Esophagus squamous epithelium (tissue), 5 donors: ENCODE measurements around the gene WDR86. TPM values are rescaled to one million over a fixed set of nuclear protein-coding genes. Genes with fewer than 3 reads are reported as not detected.

ENCODE experiments used
- DNase-seq: peaks from one replicate; lab custom pipeline; 2025; lab: John Stamatoyannopoulos, UW
- H3K27ac ChIP-seq, 4 donors: fragments of 200-600 bp; sonication (generic); one replicate each; pipeline ENCODE4 v1.5.1; 2016 to 2019; ENCODE audit warnings: mild to moderate bottlenecking in 1 of 4
- H3K27me3 ChIP-seq, 4 donors: fragments of 200-600 bp; sonication (generic); 1 replicate in 3 of 4; 2 replicates in 1 of 4; pipeline versions ENCODE4 v1.5.1 to v1.6.0; 2017 to 2021; ENCODE audit warnings: antibody characterized with exemption in 1 of 4
- H3K36me3 ChIP-seq, 3 donors: fragments of 200-600 bp; sonication (generic); one replicate each; pipeline ENCODE4 v1.5.1; 2016 to 2019
- H3K4me1 ChIP-seq, 3 donors: fragments of 200-600 bp; sonication (generic); one replicate each; pipeline ENCODE4 v1.5.1; 2017 to 2019
- H3K4me3 ChIP-seq, 4 donors: fragments of 200-600 bp; sonication (generic); 1 replicate in 3 of 4; 2 replicates in 1 of 4; pipeline ENCODE4 v1.5.1; 2016 to 2019; ENCODE audit warnings: mild to moderate bottlenecking in 2 of 4, moderate library complexity in 1 of 4
- H3K9me3 ChIP-seq, 3 donors: fragments of 200-600 bp; sonication (generic); one replicate each; pipeline ENCODE4 v1.5.1; 2016 to 2019
- POLR2A ChIP-seq, 4 donors: fragments of 450-650 bp; IDR thresholded peaks; one replicate each; pipeline ENCODE4 v1.6.1; 2017; ENCODE audit warnings: antibody characterized with exemption in 4 of 4, mild to moderate bottlenecking in 4 of 4, moderate library complexity in 3 of 4
- WGBS, 2 donors: methylation state at CpG; one replicate each; pipeline ENCODE4 v1.1.5; 2018; 5-methylcytosine and 5-hydroxymethylcytosine counted together
- intact Hi-C: fragments of 100-400 bp; cut with DNase I; formaldehyde crosslinking; loops from one replicate; pipeline ENCODE4 v1.15.0; 2022
- total RNA-seq, 4 donors: library from RNA; depleted of rRNA; stranded (reverse); fragments of >200 nt; gene quantifications; one replicate each; pipeline ENCODE4 v1.1.0, GENCODE V29; 2016
- TF ChIP-seq, protein P1 (sequence below), 6 experiments: fragments of 450-650 bp in 4 of 6; fragments of 200-600 bp in 2 of 6; sonication (generic) in 2 of 6; IDR thresholded peaks; one replicate each; pipeline ENCODE4 v1.5.1; 2016 to 2019; ENCODE audit warnings: antibody characterized with exemption in 6 of 6, mild to moderate bottlenecking in 4 of 6, moderate library complexity in 4 of 6
- donor health status: DM: yes; HTN: yes; CAD: no.

The WDR86 gene
- total RNA-seq, 4 donors from 2014 or later = 0.53 to 4.6 (median 1.5) TPM

DNA sequence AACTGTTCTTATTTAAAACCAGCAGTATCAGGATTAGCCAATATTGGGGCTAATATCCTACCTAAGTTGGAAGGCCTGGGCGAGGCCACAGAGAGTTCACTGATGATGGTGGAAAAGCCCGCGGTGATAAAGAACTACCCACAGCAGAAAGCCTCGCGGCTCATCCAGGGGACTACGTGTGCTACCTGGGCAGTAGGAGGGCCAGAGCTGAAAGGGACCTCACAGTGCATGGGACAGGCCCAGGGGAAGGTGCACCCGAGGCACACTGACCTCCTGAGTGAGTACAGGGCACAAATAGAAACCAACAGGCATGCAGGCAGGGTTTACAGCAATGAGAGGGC lies 1.4 kb downstream of the WDR86 start:
- Histone ChIP-seq H3K4me1 (peaks cover 13 to 42% (median 22%) of the 10 kb centered on the region in 3 donors), H3K9me3 (no peaks in the 10 kb centered on the region), H3K4me3 (peak overlapping the region in 2 of 4 donors; percentile 52 to 73), H3K36me3 (no peaks in the 10 kb centered on the region), H3K27ac (peak overlapping the region in 3 of 4 donors; percentile 17 to 83 (median 78)), H3K27me3 (peaks cover 13 to 76% (median 22%) of the 10 kb centered on the region in 4 donors)
- 80 to 87% methylated on average over 3 to 7 of the region's 7 CpGs for WGBS, 2 donors
- no peak for TF ChIP-seq POLR2A (IDR thresholded peaks at IDR 0.05)
- TF ChIP-seq, protein P1, sequence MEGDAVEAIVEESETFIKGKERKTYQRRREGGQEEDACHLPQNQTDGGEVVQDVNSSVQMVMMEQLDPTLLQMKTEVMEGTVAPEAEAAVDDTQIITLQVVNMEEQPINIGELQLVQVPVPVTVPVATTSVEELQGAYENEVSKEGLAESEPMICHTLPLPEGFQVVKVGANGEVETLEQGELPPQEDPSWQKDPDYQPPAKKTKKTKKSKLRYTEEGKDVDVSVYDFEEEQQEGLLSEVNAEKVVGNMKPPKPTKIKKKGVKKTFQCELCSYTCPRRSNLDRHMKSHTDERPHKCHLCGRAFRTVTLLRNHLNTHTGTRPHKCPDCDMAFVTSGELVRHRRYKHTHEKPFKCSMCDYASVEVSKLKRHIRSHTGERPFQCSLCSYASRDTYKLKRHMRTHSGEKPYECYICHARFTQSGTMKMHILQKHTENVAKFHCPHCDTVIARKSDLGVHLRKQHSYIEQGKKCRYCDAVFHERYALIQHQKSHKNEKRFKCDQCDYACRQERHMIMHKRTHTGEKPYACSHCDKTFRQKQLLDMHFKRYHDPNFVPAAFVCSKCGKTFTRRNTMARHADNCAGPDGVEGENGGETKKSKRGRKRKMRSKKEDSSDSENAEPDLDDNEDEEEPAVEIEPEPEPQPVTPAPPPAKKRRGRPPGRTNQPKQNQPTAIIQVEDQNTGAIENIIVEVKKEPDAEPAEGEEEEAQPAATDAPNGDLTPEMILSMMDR (IDR thresholded peaks at IDR 0.05) = no peak
- intact Hi-C loops = no loop called here
- DNase-seq = no peak

GRCh38 chr7:151406886-151407583 lies 2.8 kb downstream of the WDR86 start:
- Histone ChIP-seq H3K4me3 (no peak overlapping the region), H3K9me3 (no peaks in the 10 kb centered on the region), H3K27ac (no peak overlapping the region), H3K27me3 (peaks cover 13 to 62% (median 22%) of the 10 kb centered on the region in 4 donors), H3K36me3 (no peaks in the 10 kb centered on the region), H3K4me1 (peaks cover 13 to 45% (median 22%) of the 10 kb centered on the region in 3 donors)
- TF ChIP-seq POLR2A (IDR thresholded peaks at IDR 0.05) = no peak
- TF ChIP-seq, protein P1 (IDR thresholded peaks at IDR 0.05) = no peak
- intact Hi-C loops = no loop called here
- no peak for DNase-seq
- 71 to 82% methylated on average over 6 to 7 of the region's 9 CpGs for WGBS, 2 donors

DNA sequence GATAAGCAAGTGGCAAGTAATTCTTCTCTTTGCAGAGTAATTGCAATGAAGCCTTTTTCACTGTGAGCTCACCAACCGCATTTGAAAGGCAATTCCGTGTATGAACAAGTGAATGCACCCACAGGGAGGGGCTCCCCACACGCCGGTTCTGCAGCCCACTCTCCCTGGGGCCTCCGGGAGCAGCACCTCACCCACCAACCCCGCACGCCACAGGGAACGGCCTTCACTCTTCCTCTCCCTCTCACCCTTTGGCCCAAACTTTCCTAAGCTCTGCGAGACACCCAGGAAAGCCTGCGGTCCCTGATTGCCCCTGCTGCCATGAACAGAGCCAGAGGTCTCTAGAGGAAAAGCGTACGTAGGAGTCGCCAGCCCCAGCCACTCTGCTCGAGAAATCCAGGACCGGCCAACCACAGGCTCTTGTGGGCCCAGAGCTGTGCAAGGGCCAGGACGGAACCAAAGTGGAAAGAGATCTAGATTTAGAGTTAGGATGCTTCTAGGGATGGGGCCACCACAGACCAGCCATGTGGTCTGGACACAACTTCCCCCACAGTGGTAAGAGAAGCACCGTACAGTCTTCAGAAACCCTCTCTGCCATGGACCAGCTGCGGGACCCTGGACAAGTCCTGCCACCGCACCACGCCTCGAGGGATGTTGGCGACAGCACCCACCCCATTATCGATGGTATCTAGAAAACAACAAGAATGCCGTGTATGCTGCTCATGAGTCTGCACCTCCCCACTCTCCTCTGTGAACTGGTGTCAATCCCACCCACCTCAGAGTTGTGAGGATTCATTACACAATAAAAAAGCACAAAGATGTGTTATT lies 3.6 kb downstream of the WDR86 start:
- no peak overlapping the region for H3K27ac ChIP-seq
- WGBS, 2 donors = 77 to 86% methylated on average over 16 to 18 of the region's 24 CpGs
- peaks cover 13 to 45% (median 22%) of the 10 kb centered on the region in 3 donors for H3K4me1 ChIP-seq

GRCh38 chr7:151405588-151405987 lies 4.2 kb downstream of the WDR86 start:
- Histone ChIP-seq H3K27ac (no peak overlapping the region), H3K4me3 (no peak overlapping the region), H3K36me3 (no peaks in the 10 kb centered on the region), H3K27me3 (peaks cover 10 to 57% (median 19%) of the 10 kb centered on the region in 4 donors), H3K4me1 (peaks cover 13 to 43% (median 22%) of the 10 kb centered on the region in 3 donors), H3K9me3 (no peaks in the 10 kb centered on the region)
- intact Hi-C loops = no loop called here
- no peak for DNase-seq
- 87% methylated on average over 7 of the region's 10 CpGs; no CpG with 5 or more reads in 1 of the 2 donors for WGBS, 2 donors
- TF ChIP-seq POLR2A (IDR thresholded peaks at IDR 0.05) = no peak
- TF ChIP-seq, protein P1 (IDR thresholded peaks at IDR 0.05) = no peak

More for the DNA sequence above, 3.6 kb downstream of the WDR86 start:
- Histone ChIP-seq H3K9me3 (no peaks in the 10 kb centered on the region), H3K36me3 (no peaks in the 10 kb centered on the region), H3K4me3 (no peak overlapping the region), H3K27me3 (peaks cover 13 to 58% (median 22%) of the 10 kb centered on the region in 4 donors)
- no peak for TF ChIP-seq POLR2A (IDR thresholded peaks at IDR 0.05)
- TF ChIP-seq, protein P1 (IDR thresholded peaks at IDR 0.05) = no peak
- intact Hi-C loops = no loop called here
- DNase-seq = no peak

GRCh38 chr7:151405056-151405455 lies 4.8 kb downstream of the WDR86 start:
- peak overlapping the region in 2 of 4 donors; percentile 14 to 44 for H3K27ac ChIP-seq
- H3K27me3 ChIP-seq = peaks cover 5 to 54% (median 14%) of the 10 kb centered on the region in 4 donors
- 67 to 100% methylated on average over 3 of the region's 9 CpGs for WGBS, 2 donors
- intact Hi-C loops = no loop called here
- DNase-seq = no peak
- H3K4me1 ChIP-seq = peaks cover 11 to 37% (median 18%) of the 10 kb centered on the region in 3 donors
- H3K4me3 ChIP-seq = no peak overlapping the region
- no peaks in the 10 kb centered on the region for H3K36me3 ChIP-seq
- TF ChIP-seq, protein P1 (IDR thresholded peaks at IDR 0.05) = no peak
- TF ChIP-seq POLR2A (IDR thresholded peaks at IDR 0.05) = no peak
- no peaks in the 10 kb centered on the region for H3K9me3 ChIP-seq
